Liver (tissue), 9 donors: ENCODE data around the gene CD33. TPM values are rescaled to one million over a fixed set of nuclear protein-coding genes. Genes with fewer than 3 reads are reported as not detected.

Experiments
- DNase-seq: peaks from one replicate; pipeline ENCODE4 v3.0.0-alpha.2; 2017; ENCODE audit warnings: low spot score
- H3K27ac ChIP-seq, 2 donors: one replicate each; pipeline ENCODE4 v1.7.0; 2013; ENCODE audit warnings: inconsistent platforms in 2 of 2, low read length in 2 of 2, control low read depth in 1 of 2, low read depth in 1 of 2, mild to moderate bottlenecking in 1 of 2
- H3K27me3 ChIP-seq, 4 donors: one replicate each; pipeline versions ENCODE4 v1.6.1 to v1.7.0; 2013; ENCODE audit warnings: low read length in 3 of 4, inconsistent platforms in 1 of 4, mild to moderate bottlenecking in 1 of 4, moderate library complexity in 1 of 4; ENCODE audit not compliant: control insufficient read depth in 4 of 4, insufficient read depth in 4 of 4
- H3K36me3 ChIP-seq, 4 donors: one replicate each; pipeline versions ENCODE4 v1.6.1 to v1.7.0; 2013; ENCODE audit warnings: low read length in 3 of 4, mild to moderate bottlenecking in 3 of 4, low read depth in 1 of 4, moderate library complexity in 1 of 4; ENCODE audit not compliant: control insufficient read depth in 4 of 4, insufficient read depth in 3 of 4
- H3K4me1 ChIP-seq, 4 donors: one replicate each; pipeline versions ENCODE4 v1.6.1 to v1.7.0; 2013; ENCODE audit warnings: low read length in 3 of 4, mild to moderate bottlenecking in 3 of 4, moderate library complexity in 1 of 4; ENCODE audit not compliant: control insufficient read depth in 4 of 4, insufficient read depth in 4 of 4
- H3K4me3 ChIP-seq, 3 donors: one replicate each; pipeline versions ENCODE4 v1.6.1 to v1.7.0; 2013; ENCODE audit warnings: low read length in 3 of 3, control low read depth in 1 of 3, low read depth in 1 of 3, mild to moderate bottlenecking in 1 of 3
- H3K9ac ChIP-seq, 2 donors: one replicate each; pipeline ENCODE4 v1.7.0; 2013; ENCODE audit warnings: low read length in 2 of 2, mild to moderate bottlenecking in 2 of 2, moderate library complexity in 2 of 2, control low read depth in 1 of 2, low read depth in 1 of 2
- H3K9me3 ChIP-seq, 4 donors: one replicate each; pipeline versions ENCODE4 v1.6.1 to v1.7.0; 2013; ENCODE audit warnings: low read length in 3 of 4; ENCODE audit not compliant: control insufficient read depth in 4 of 4
- ATF3 ChIP-seq: IDR thresholded peaks from 2 replicates; pipeline ENCODE4 v1.6.1; 2016; ENCODE audit warnings: antibody characterized with exemption
- CTCF ChIP-seq: fragments of 150-350 bp; IDR thresholded peaks from 2 replicates; pipeline ENCODE4 v1.5.1; 2017; ENCODE audit warnings: improper control_type of control experiment, low read depth, low read length; ENCODE audit not compliant: missing input control
- EGR1 ChIP-seq, 2 donors: IDR thresholded peaks; 2 replicates each; pipeline ENCODE4 v1.6.1; 2016 to 2018; ENCODE audit warnings: antibody characterized with exemption in 2 of 2, low read depth in 2 of 2
- FOXA1 ChIP-seq: IDR thresholded peaks from 2 replicates; pipeline ENCODE4 v1.6.1; 2016; ENCODE audit warnings: antibody characterized with exemption
- FOXA2 ChIP-seq: IDR thresholded peaks from 2 replicates; pipeline ENCODE4 v1.6.1; 2016; ENCODE audit warnings: antibody characterized with exemption
- GABPA ChIP-seq, 2 donors: IDR thresholded peaks in 1 of 2; conservative IDR thresholded peaks in 1 of 2; 2 replicates each; pipeline ENCODE4 v1.6.1; 2016; ENCODE audit warnings: antibody characterized with exemption in 2 of 2, mild to moderate bottlenecking in 1 of 2, moderate library complexity in 1 of 2
- HNF4A ChIP-seq, 2 donors: conservative IDR thresholded peaks; 2 replicates each; pipeline ENCODE4 v1.6.1; 2016; ENCODE audit warnings: antibody characterized with exemption in 2 of 2, mild to moderate bottlenecking in 2 of 2
- HNF4G ChIP-seq: IDR thresholded peaks from 2 replicates; pipeline ENCODE4 v1.6.1; 2016; ENCODE audit warnings: antibody characterized with exemption
- JUND ChIP-seq, 2 donors: IDR thresholded peaks; 2 replicates each; pipeline ENCODE4 v1.6.1; 2016; ENCODE audit warnings: antibody characterized with exemption in 2 of 2
- MAX ChIP-seq: IDR thresholded peaks from 2 replicates; pipeline ENCODE4 v1.6.1; 2016; ENCODE audit warnings: antibody characterized with exemption
- NR2F2 ChIP-seq: IDR thresholded peaks from 2 replicates; pipeline ENCODE4 v1.6.1; 2016; ENCODE audit warnings: antibody characterized with exemption
- RAD21 ChIP-seq, 2 donors: IDR thresholded peaks; 2 replicates each; pipeline ENCODE4 v1.6.1; 2016; ENCODE audit warnings: antibody characterized with exemption in 2 of 2, mild to moderate bottlenecking in 2 of 2
- RXRA ChIP-seq, 2 donors: IDR thresholded peaks; 2 replicates each; pipeline ENCODE4 v1.6.1; 2017 to 2018; ENCODE audit warnings: antibody characterized with exemption in 2 of 2, mild to moderate bottlenecking in 1 of 2
- SP1 ChIP-seq: IDR thresholded peaks from 2 replicates; pipeline ENCODE4 v1.6.1; 2018; ENCODE audit warnings: antibody characterized with exemption, mild to moderate bottlenecking
- TAF1 ChIP-seq: conservative IDR thresholded peaks from 2 replicates; pipeline ENCODE4 v1.6.1; 2016; ENCODE audit warnings: antibody characterized with exemption, mild to moderate bottlenecking
- ZBTB33 ChIP-seq: IDR thresholded peaks from 2 replicates; pipeline ENCODE4 v1.6.1; 2016; ENCODE audit warnings: antibody characterized with exemption
- WGBS: extraction: QIAGEN DNeasy Blood & Tissue Kit; methylation state at CpG from one replicate; pipeline ENCODE4 v1.1.7; 2013; 5-methylcytosine and 5-hydroxymethylcytosine counted together
- polyA plus RNA-seq, 2 donors: library from polyadenylated mRNA; stranded (reverse) in 1 of 2; unstranded in 1 of 2; fragments of 200-250 nt in 1 of 2; fragments of >200 nt in 1 of 2; fragmentation: Nextera tagmentation in 1 of 2; extraction: Ambion mirVana in 1 of 2; gene quantifications; one replicate each; pipeline versions ENCODE4 v1.2.1 to v1.2.3, GENCODE V29; 2013 to 2015
- total RNA-seq, 2 donors: library from RNA; depleted of rRNA; stranded (reverse); fragments of >200 nt; gene quantifications; one replicate each; pipeline ENCODE4 v1.2.3, GENCODE V29; 2014
- TF ChIP-seq, protein P1 (sequence below): IDR thresholded peaks from 2 replicates; pipeline ENCODE4 v1.6.1; 2016; ENCODE audit warnings: antibody characterized with exemption, mild to moderate bottlenecking
- donor health status: healthy.
- donor health status: healthy.
- donor health status: healthy.
- donor health status: healthy.
- donor health status: healthy.

The CD33 gene
- total and polyA plus RNA-seq, 4 donors = 1.3 to 5.1 (median 3.8) TPM

GRCh38 chr19:51198641-51199040 is 26.2 kb upstream of the CD33 start:
- Histone ChIP-seq H3K4me1 (no peaks in the 10 kb centered on the region), H3K9ac (no peak overlapping the region), H3K27me3 (peaks cover 0 to 2% (median 0%) of the 10 kb centered on the region in 4 donors), H3K9me3 (no peaks in the 10 kb centered on the region), H3K27ac (no peak overlapping the region), H3K36me3 (no peaks in the 10 kb centered on the region), H3K4me3 (no peak overlapping the region)
- TF ChIP-seq ATF3 (no peak), NR2F2 (no peak), RXRA (IDR thresholded peaks at IDR 0.05) (no peak), TAF1 (no peak), SP1 (no peak), GABPA (IDR thresholded peaks at IDR 0.05 in 1 of 2, conservative IDR thresholded peaks at IDR 0.05 in 1 of 2) (no peak), MAX (no peak), RAD21 (IDR thresholded peaks at IDR 0.05) (no peak), HNF4A (conservative IDR thresholded peaks at IDR 0.05) (no peak), FOXA1 (no peak), HNF4G (no peak), EGR1 (IDR thresholded peaks at IDR 0.05; ENCODE audit: low read depth in 2 of 2) (no peak), JUND (IDR thresholded peaks at IDR 0.05) (no peak), ZBTB33 (no peak)
- TF ChIP-seq, protein P1, sequence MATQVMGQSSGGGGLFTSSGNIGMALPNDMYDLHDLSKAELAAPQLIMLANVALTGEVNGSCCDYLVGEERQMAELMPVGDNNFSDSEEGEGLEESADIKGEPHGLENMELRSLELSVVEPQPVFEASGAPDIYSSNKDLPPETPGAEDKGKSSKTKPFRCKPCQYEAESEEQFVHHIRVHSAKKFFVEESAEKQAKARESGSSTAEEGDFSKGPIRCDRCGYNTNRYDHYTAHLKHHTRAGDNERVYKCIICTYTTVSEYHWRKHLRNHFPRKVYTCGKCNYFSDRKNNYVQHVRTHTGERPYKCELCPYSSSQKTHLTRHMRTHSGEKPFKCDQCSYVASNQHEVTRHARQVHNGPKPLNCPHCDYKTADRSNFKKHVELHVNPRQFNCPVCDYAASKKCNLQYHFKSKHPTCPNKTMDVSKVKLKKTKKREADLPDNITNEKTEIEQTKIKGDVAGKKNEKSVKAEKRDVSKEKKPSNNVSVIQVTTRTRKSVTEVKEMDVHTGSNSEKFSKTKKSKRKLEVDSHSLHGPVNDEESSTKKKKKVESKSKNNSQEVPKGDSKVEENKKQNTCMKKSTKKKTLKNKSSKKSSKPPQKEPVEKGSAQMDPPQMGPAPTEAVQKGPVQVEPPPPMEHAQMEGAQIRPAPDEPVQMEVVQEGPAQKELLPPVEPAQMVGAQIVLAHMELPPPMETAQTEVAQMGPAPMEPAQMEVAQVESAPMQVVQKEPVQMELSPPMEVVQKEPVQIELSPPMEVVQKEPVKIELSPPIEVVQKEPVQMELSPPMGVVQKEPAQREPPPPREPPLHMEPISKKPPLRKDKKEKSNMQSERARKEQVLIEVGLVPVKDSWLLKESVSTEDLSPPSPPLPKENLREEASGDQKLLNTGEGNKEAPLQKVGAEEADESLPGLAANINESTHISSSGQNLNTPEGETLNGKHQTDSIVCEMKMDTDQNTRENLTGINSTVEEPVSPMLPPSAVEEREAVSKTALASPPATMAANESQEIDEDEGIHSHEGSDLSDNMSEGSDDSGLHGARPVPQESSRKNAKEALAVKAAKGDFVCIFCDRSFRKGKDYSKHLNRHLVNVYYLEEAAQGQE = no peak
- WGBS = 68% methylated on average over 9 of the region's 9 CpGs
- DNase-seq = no peak

GRCh38 chr19:51200071-51200666 is 24.7 kb upstream of the CD33 start:
- Histone ChIP-seq H3K4me1 (no peaks in the 10 kb centered on the region), H3K9me3 (no peaks in the 10 kb centered on the region), H3K4me3 (no peak overlapping the region), H3K9ac (no peak overlapping the region), H3K27me3 (peaks cover 0 to 2% (median 0%) of the 10 kb centered on the region in 4 donors), H3K36me3 (no peaks in the 10 kb centered on the region), H3K27ac (no peak overlapping the region)
- TF ChIP-seq FOXA1 (no peak), FOXA2 (no peak), CTCF (no peak), NR2F2 (no peak), MAX (no peak), SP1 (no peak), JUND (IDR thresholded peaks at IDR 0.05) (no peak), GABPA (IDR thresholded peaks at IDR 0.05 in 1 of 2, conservative IDR thresholded peaks at IDR 0.05 in 1 of 2) (no peak), HNF4A (conservative IDR thresholded peaks at IDR 0.05) (no peak), RAD21 (IDR thresholded peaks at IDR 0.05) (no peak), TAF1 (no peak), ATF3 (no peak), RXRA (IDR thresholded peaks at IDR 0.05) (no peak), HNF4G (no peak)
- TF ChIP-seq, protein P1 = no peak
- DNase-seq = no peak
- WGBS = 64% methylated on average over 10 of the region's 10 CpGs
